Suprapubic skin (tissue), 4 donors: Measurements from ENCODE around the gene LPCAT4. TPM values are rescaled to one million over a fixed set of nuclear protein-coding genes. Genes with fewer than 3 reads are reported as not detected.

Experiments used
- DNase-seq, 2 donors: peaks; one replicate each; pipeline ENCODE4 v3.0.0-alpha.2; 2019; ENCODE audit warnings: low spot score in 2 of 2
- H3K27ac ChIP-seq: fragments of 200-600 bp; sonication (generic); one replicate; pipeline ENCODE4 v1.5.1; 2019
- H3K27me3 ChIP-seq: fragments of 200-600 bp; sonication (generic); one replicate; pipeline ENCODE4 v1.5.1; 2019
- H3K36me3 ChIP-seq: fragments of 200-600 bp; sonication (generic); one replicate; pipeline ENCODE4 v1.5.1; 2019
- H3K4me1 ChIP-seq: fragments of 200-600 bp; sonication (generic); one replicate; pipeline ENCODE4 v1.5.1; 2019
- H3K4me3 ChIP-seq: fragments of 200-600 bp; sonication (generic); one replicate; pipeline ENCODE4 v1.5.1; 2019; ENCODE audit warnings: mild to moderate bottlenecking
- H3K9me3 ChIP-seq: fragments of 200-600 bp; sonication (generic); one replicate; pipeline ENCODE4 v1.5.1; 2019
- CTCF ChIP-seq, 2 donors: fragments of 200-600 bp in 1 of 2; fragments of 450-650 bp in 1 of 2; sonication (generic) in 1 of 2; IDR thresholded peaks; one replicate each; pipeline ENCODE4 v1.5.1; 2016 to 2019; ENCODE audit warnings: antibody characterized with exemption in 2 of 2, mild to moderate bottlenecking in 1 of 2, moderate library complexity in 1 of 2
- EP300 ChIP-seq: sonication (generic); formaldehyde crosslinking; IDR thresholded peaks from one replicate; pipeline ENCODE4 v1.6.1; 2017; ENCODE audit warnings: antibody characterized with exemption
- POLR2A ChIP-seq, 2 donors: fragments of 450-650 bp; IDR thresholded peaks; one replicate each; pipeline ENCODE4 v1.6.1; 2017; ENCODE audit warnings: antibody characterized with exemption in 2 of 2, mild to moderate bottlenecking in 2 of 2, moderate library complexity in 2 of 2
- POLR2AphosphoS5 ChIP-seq, 3 donors: sonication (generic); formaldehyde crosslinking; IDR thresholded peaks; one replicate each; pipeline ENCODE4 v1.6.1; 2017; ENCODE audit warnings: antibody characterized with exemption in 3 of 3
- WGBS: methylation state at CpG from one replicate; pipeline ENCODE4 v1.1.5; 2018; 5-methylcytosine and 5-hydroxymethylcytosine counted together
- total RNA-seq, 4 donors: library from RNA; depleted of rRNA; stranded (reverse); fragments of >200 nt; gene quantifications; one replicate each; pipeline ENCODE4 v1.1.0, GENCODE V29; 2016

The LPCAT4 gene
- total RNA-seq, 4 donors from 2014 or later = 23.6 to 105 (median 35.9) TPM

GRCh38 chr15:34329006-34329405 lies 38.0 kb downstream of the LPCAT4 start:
- TF ChIP-seq EP300 (no peak), POLR2AphosphoS5 (IDR thresholded peaks at IDR 0.05) (no peak), CTCF (IDR thresholded peaks at IDR 0.05) (no peak), POLR2A (IDR thresholded peaks at IDR 0.05) (no peak)
- no peaks in the 10 kb centered on the region for H3K27me3 ChIP-seq
- H3K4me1 ChIP-seq = no peaks in the 10 kb centered on the region
- no peaks in the 10 kb centered on the region for H3K36me3 ChIP-seq
- DNase-seq = no peak
- H3K27ac ChIP-seq = no peak overlapping the region
- no peak overlapping the region for H3K4me3 ChIP-seq
- WGBS = 64% methylated on average over 2 of the region's 2 CpGs
- H3K9me3 ChIP-seq = no peaks in the 10 kb centered on the region

GRCh38 chr15:34327906-34328305 lies 39.1 kb downstream of the LPCAT4 start:
- no peak for DNase-seq
- no peak for TF ChIP-seq EP300
- no peak for TF ChIP-seq CTCF (IDR thresholded peaks at IDR 0.05)
- no peak overlapping the region for H3K4me3 ChIP-seq
- H3K4me1 ChIP-seq = no peaks in the 10 kb centered on the region
- no peak overlapping the region for H3K27ac ChIP-seq
- H3K27me3 ChIP-seq = no peaks in the 10 kb centered on the region
- 84% methylated on average over 4 of the region's 4 CpGs for WGBS
- H3K36me3 ChIP-seq = no peaks in the 10 kb centered on the region
- H3K9me3 ChIP-seq = no peaks in the 10 kb centered on the region

- Histone ChIP-seq H3K36me3 (no peaks in the 10 kb centered on the region), H3K4me1 (no peaks in the 10 kb centered on the region), H3K9me3 (no peaks in the 10 kb centered on the region), H3K4me3 (no peak overlapping the region), H3K27ac (no peak overlapping the region), H3K27me3 (no peaks in the 10 kb centered on the region)
- TF ChIP-seq EP300 = no peak
- TF ChIP-seq POLR2AphosphoS5 (IDR thresholded peaks at IDR 0.05) = no peak
- TF ChIP-seq CTCF (IDR thresholded peaks at IDR 0.05) = no peak
- no peak for TF ChIP-seq POLR2A (IDR thresholded peaks at IDR 0.05)
- no peak for DNase-seq
Measured at GRCh38 chr15:34325368-34325767, 41.6 kb downstream of the LPCAT4 start.

- no peak for DNase-seq
- 97% methylated on average over 1 of the region's 1 CpG for WGBS
- Histone ChIP-seq H3K4me3 (no peak overlapping the region), H3K27ac (no peak overlapping the region), H3K27me3 (no peaks in the 10 kb centered on the region), H3K4me1 (no peaks in the 10 kb centered on the region), H3K9me3 (no peaks in the 10 kb centered on the region), H3K36me3 (no peaks in the 10 kb centered on the region)
- TF ChIP-seq CTCF (IDR thresholded peaks at IDR 0.05) = no peak
- no peak for TF ChIP-seq EP300
Measured at GRCh38 chr15:34324933-34325332, 42.1 kb downstream of the LPCAT4 start.

- Histone ChIP-seq H3K27me3 (no peaks in the 10 kb centered on the region), H3K36me3 (no peaks in the 10 kb centered on the region), H3K4me1 (peaks cover 6% of the 10 kb centered on the region), H3K27ac (no peak overlapping the region), H3K4me3 (no peak overlapping the region), H3K9me3 (no peaks in the 10 kb centered on the region)
- TF ChIP-seq POLR2AphosphoS5 (IDR thresholded peaks at IDR 0.05) (no peak), CTCF (IDR thresholded peaks at IDR 0.05) (no peak), POLR2A (IDR thresholded peaks at IDR 0.05) (no peak), EP300 (no peak)
- no peak for DNase-seq
- 93% methylated on average over 10 of the region's 10 CpGs for WGBS
Measured at GRCh38 chr15:34323217-34323616, 43.8 kb downstream of the LPCAT4 start.
